Psoas muscle (tissue), 8 donors: ENCODE measurements around the gene NDUFAF8. TPM values are rescaled to one million over a fixed set of nuclear protein-coding genes. Genes with fewer than 3 reads are reported as not detected.

Experiments
- ATAC-seq, 4 donors: fragments of 200-7000 bp; cut with Tn5 transposase; one replicate each; pipeline ENCODE4 v1.9.1; 2020; ENCODE audit warnings: moderate library complexity in 3 of 4, mild to moderate bottlenecking in 2 of 4
- DNase-seq, 2 donors: peaks; one replicate each; pipeline ENCODE4 v3.0.0-alpha.2; 2020
- H3K27ac ChIP-seq: fragments of 200-600 bp; one replicate; pipeline ENCODE4 v1.8.0; 2022
- H3K27me3 ChIP-seq, 3 donors: fragments of 200-600 bp in 1 of 3; one replicate each; pipeline versions ENCODE4 v1.6.1 to v1.8.0; 2013 to 2022; ENCODE audit warnings: low read length in 2 of 3, mild to moderate bottlenecking in 2 of 3, moderate library complexity in 1 of 3; ENCODE audit not compliant: insufficient read depth in 3 of 3
- H3K36me3 ChIP-seq, 2 donors: fragments of 200-600 bp in 1 of 2; one replicate each; pipeline versions ENCODE4 v1.6.1 to v1.8.0; 2013 to 2022; ENCODE audit warnings: low read depth in 1 of 2, mild to moderate bottlenecking in 1 of 2, moderate library complexity in 1 of 2; ENCODE audit not compliant: insufficient read depth in 1 of 2
- H3K4me1 ChIP-seq: fragments of 200-600 bp; one replicate; pipeline ENCODE4 v1.8.0; 2022
- H3K4me3 ChIP-seq: fragments of 200-600 bp; one replicate; pipeline ENCODE4 v1.8.0; 2022; ENCODE audit warnings: mild to moderate bottlenecking
- H3K9me3 ChIP-seq: fragments of 200-600 bp; one replicate; pipeline ENCODE4 v1.8.0; 2022
- WGBS, 3 donors: extraction: QIAGEN DNeasy Blood & Tissue Kit; methylation state at CpG; one replicate each; pipeline versions ENCODE4 v1.1.6 to v1.1.7; 2013; 5-methylcytosine and 5-hydroxymethylcytosine counted together
- intact Hi-C, 2 donors: fragments of 100-400 bp; cut with DNase I; formaldehyde crosslinking; loops; one replicate each; pipeline versions ENCODE4 v1.11.0 to v1.14.2; 2022
- polyA plus RNA-seq, 3 donors: library from polyadenylated mRNA; stranded (reverse); fragments of 200-250 nt; gene quantifications; one replicate each; pipeline ENCODE4 v1.2.3, GENCODE V29; 2013
- total RNA-seq, 4 donors: library from RNA; stranded (reverse); fragmentation: NEBNext Ultra II Directional in 2 of 4; extraction: Animal tissue kit (Norgen Biotek cat#: 25700) in 2 of 4; gene quantifications; one replicate each; pipeline versions ENCODE4 v1.2.1 to v1.2.4, GENCODE V29; 2021 to 2023
- TF ChIP-seq, protein P1 (sequence below): fragments of 200-600 bp; IDR thresholded peaks from one replicate; pipeline ENCODE4 v1.8.0; 2022; ENCODE audit warnings: antibody characterized with exemption
- donor health status: healthy with polysubstance abuse.
- donor health status: DM: no; HTN: no; CAD: no; lungs with moderate emphysema.
- donor health status: Bipolar disorder and iron deficiency.
- donor health status: healthy.
- donor health status: DM: yes; HTN: yes; CAD: no.
- donor health status: DM: no; HTN: no; CAD: no.
- donor health status: DM: no; HTN: no; CAD: no.
- donor health status: DM: yes; HTN: yes; CAD: no.

NDUFAF8 gene
- total and polyA plus RNA-seq, 7 donors: 42.4 to 63.8 (median 54.9) TPM

DNA sequence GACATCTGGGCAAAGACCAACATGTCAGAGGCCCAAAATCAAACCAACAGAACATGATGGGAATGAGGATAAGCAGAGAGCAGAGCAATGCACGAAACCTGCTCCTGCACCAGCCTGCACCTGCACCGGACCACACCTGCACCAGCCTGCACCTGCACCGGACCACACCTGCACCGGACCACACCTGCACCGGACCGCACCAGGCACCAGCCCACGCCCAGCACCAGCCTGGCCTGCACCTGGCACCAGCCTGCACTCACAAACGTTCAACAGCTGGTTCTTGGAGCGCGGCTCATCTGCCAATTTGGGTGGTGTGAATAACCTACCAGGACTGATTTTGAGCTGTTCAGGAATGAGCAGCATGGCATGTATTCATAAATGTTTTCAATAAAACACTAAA lies 34.5 kb upstream of the NDUFAF8 start:
- no peaks in the 10 kb centered on the region for H3K4me1 ChIP-seq
- H3K4me3 ChIP-seq: no peak overlapping the region
- H3K9me3 ChIP-seq: no peaks in the 10 kb centered on the region
- intact Hi-C loops: loop anchor here in 1 of 2 donors (5.0 kb wide), 1 partner anchor 62 kb away; no protein-coding TSS in a partner anchor
- no peaks in the 10 kb centered on the region for H3K27me3 ChIP-seq
- no peak overlapping the region for H3K27ac ChIP-seq
- DNase-seq (no peak), ATAC-seq (no peak)
- TF ChIP-seq, protein P1, sequence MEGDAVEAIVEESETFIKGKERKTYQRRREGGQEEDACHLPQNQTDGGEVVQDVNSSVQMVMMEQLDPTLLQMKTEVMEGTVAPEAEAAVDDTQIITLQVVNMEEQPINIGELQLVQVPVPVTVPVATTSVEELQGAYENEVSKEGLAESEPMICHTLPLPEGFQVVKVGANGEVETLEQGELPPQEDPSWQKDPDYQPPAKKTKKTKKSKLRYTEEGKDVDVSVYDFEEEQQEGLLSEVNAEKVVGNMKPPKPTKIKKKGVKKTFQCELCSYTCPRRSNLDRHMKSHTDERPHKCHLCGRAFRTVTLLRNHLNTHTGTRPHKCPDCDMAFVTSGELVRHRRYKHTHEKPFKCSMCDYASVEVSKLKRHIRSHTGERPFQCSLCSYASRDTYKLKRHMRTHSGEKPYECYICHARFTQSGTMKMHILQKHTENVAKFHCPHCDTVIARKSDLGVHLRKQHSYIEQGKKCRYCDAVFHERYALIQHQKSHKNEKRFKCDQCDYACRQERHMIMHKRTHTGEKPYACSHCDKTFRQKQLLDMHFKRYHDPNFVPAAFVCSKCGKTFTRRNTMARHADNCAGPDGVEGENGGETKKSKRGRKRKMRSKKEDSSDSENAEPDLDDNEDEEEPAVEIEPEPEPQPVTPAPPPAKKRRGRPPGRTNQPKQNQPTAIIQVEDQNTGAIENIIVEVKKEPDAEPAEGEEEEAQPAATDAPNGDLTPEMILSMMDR: no peak
- 80 to 84% (median 83%) methylated on average over 10 of the region's 10 CpGs for WGBS, 3 donors
- H3K36me3 ChIP-seq: peaks cover 0 to 3% of the 10 kb centered on the region in 2 donors

DNA sequence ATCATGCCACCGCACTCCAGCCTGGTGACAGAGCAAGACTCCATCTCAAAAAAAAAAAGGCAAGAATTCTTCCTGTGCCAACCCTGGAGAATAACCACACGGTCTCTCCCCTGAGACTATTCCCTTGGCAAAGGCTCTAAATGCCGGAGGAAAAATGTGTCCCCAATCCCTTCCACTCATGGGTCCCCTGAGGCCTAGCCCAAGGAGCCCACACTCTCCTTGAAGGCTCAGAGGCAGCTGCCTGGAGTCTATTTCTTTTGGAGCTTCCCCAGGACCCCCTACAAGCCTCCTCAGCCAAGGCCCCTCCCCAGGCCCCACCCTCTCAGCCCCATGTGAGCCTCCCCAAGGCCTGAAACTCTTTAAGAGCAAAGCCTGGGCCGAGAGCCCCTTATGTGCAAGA lies 33.0 kb upstream of the NDUFAF8 start:
- 72 to 83% (median 77%) methylated on average over 4 of the region's 4 CpGs for WGBS, 3 donors
- intact Hi-C loops: no loop called here

DNA sequence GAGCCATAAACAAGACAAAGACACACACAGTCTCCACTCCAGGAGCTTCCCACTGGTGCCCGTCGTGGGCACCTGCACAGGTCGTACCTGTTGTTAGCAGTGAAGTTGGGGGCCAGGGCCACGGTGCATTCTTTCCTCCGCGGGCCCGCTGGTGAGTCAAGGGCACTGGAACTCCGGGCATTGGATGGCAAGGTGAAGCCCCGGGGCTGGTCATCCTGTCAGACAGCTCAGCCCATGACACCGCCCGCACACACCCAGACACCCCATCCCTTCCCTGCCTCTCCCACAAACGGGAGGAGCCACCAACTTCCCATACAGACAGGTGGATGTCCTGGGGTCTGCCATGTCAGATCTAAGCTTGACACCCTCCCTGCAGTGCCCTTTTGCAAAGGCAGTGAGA lies 32.5 kb upstream of the NDUFAF8 start:
- Histone ChIP-seq H3K4me1 (no peaks in the 10 kb centered on the region), H3K9me3 (no peaks in the 10 kb centered on the region), H3K4me3 (no peak overlapping the region), H3K27ac (no peak overlapping the region), H3K36me3 (peaks cover 0 to 3% of the 10 kb centered on the region in 2 donors), H3K27me3 (no peaks in the 10 kb centered on the region)
- no peak for ATAC-seq
- DNase-seq: no peak
- intact Hi-C loops: no loop called here
- 91 to 97% (median 94%) methylated on average over 12 of the region's 12 CpGs for WGBS, 3 donors
- TF ChIP-seq, protein P1: no peak

More for the DNA sequence above, 33.0 kb upstream of the NDUFAF8 start:
- Histone ChIP-seq H3K27ac (no peak overlapping the region), H3K27me3 (no peaks in the 10 kb centered on the region), H3K4me3 (no peak overlapping the region), H3K9me3 (no peaks in the 10 kb centered on the region), H3K4me1 (no peaks in the 10 kb centered on the region), H3K36me3 (peaks cover 0 to 3% of the 10 kb centered on the region in 2 donors)
- TF ChIP-seq, protein P1: no peak
- DNase-seq (no peak), ATAC-seq (no peak)

DNA sequence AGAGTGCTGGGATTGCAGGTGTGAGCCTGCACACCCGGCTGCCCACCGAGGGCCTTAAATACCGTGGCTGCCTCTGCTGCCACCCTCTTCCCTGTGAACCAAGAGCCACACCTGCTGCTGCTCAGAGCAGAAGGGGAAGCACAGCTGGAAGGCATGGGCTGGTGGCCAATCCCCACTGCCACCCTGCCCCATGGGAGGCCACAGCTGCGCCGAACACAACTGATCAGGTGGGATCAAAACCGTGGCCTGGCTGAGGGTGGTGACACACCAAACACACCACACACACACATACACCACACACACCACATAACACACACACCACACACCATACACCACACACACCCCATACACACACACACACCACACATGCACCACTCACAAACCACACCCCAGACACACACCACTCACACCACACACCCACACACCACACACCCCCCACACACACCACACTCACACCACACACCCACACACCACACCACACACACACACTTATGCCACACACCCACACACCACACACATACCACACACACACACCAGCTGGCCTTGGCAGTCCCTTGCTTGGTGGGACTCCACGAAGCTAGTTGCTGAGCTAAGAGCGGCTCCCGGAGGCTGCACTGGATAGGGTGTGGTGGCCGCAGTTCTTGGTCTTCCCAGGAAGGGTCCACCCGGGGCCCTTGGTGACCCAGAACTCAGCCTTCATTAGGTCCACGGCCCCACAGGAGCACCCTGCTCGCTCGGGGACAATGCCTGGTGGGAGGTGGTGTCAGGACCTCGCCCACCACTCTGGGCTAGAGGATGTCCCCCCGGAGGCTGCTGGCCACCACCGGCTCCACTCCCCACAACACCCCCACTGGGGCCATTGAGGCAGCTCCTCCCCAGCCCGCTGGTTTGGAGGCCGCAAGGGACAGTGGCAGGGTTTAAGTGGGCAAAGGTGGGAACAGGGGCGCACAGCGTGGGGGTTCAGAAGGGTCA lies 31.2 kb upstream of the NDUFAF8 start:
- 83 to 88% (median 85%) methylated on average over 20 to 21 of the region's 21 CpGs for WGBS, 3 donors
- H3K4me1 ChIP-seq: no peaks in the 10 kb centered on the region
- intact Hi-C loops: no loop called here
- no peak overlapping the region for H3K4me3 ChIP-seq
- DNase-seq (no peak), ATAC-seq (no peak)
- H3K9me3 ChIP-seq: no peaks in the 10 kb centered on the region
- TF ChIP-seq, protein P1: no peak
- peaks cover 0 to 3% of the 10 kb centered on the region in 2 donors for H3K36me3 ChIP-seq
- H3K27ac ChIP-seq: no peak overlapping the region
- H3K27me3 ChIP-seq: no peaks in the 10 kb centered on the region
